GM10266 (cell line): Measurements from ENCODE around the gene MPP7.
"Not testable (repeated sequence)": the region's sequence is repeated elsewhere in the genome, so short reads cannot be mapped to it uniquely, and the experiment has no call there.

Source experiments
- DNase-seq: peaks from one replicate; pipeline ENCODE4 v3.0.0; 2012; ENCODE audit errors: extremely low spot score
- CTCF ChIP-seq: IDR thresholded peaks from 2 replicates; pipeline ENCODE4 v1.5.1; 2012; ENCODE audit warnings: mild to moderate bottlenecking, low read depth; ENCODE audit not compliant: control insufficient read depth, insufficient read depth; ENCODE audit errors: missing control alignments

MPP7 gene

GRCh38 chr10:28331066-28331465 is 28.2 kb upstream of the MPP7 start:
- TF ChIP-seq CTCF: no peak
- DNase-seq: no peak

- TF ChIP-seq CTCF: no peak
- DNase-seq: no peak
These were observed 25.5 kb upstream of the MPP7 start for GRCh38 chr10:28328346-28328745.

- no peak for TF ChIP-seq CTCF
- no peak for DNase-seq
These were observed 24.6 kb upstream of the MPP7 start for GRCh38 chr10:28327491-28327880.

- no peak for DNase-seq
- TF ChIP-seq CTCF: no peak
These were observed 23.9 kb upstream of the MPP7 start for GRCh38 chr10:28326516-28327490.

- DNase-seq: no peak
- no peak for TF ChIP-seq CTCF
These were observed 17.9 kb upstream of the MPP7 start for GRCh38 chr10:28320799-28321198.

- DNase-seq: no peak
- no peak for TF ChIP-seq CTCF
These were observed 17.2 kb upstream of the MPP7 start for GRCh38 chr10:28320090-28320489.

GRCh38 chr10:28319061-28319460 is 16.2 kb upstream of the MPP7 start:
- not testable (repeated sequence) for DNase-seq
